SU-DHL-6 (cell line): ENCODE measurements around the gene PGPEP1.

ENCODE experiments used
- CTCF ChIP-seq: fragments of 200-600 bp; sonication (generic); IDR thresholded peaks from one replicate; pipeline ENCODE4 v1.5.1; 2017; ENCODE audit warnings: antibody characterized with exemption, mild to moderate bottlenecking, low read length, moderate library complexity; ENCODE audit not compliant: insufficient read depth, poor library complexity, severe bottlenecking
- EZH2phosphoT487 ChIP-seq: fragments of 200-600 bp; sonication (generic), shearing (Covaris generic); conservative IDR thresholded peaks from 2 replicates; pipeline ENCODE4 v1.6.1; 2018; ENCODE audit warnings: mild to moderate bottlenecking, antibody characterized with exemption, low read length, moderate library complexity, mixed read lengths

- TF ChIP-seq CTCF (no peak), EZH2phosphoT487 (no peak)
Observed at GRCh38 chr19:18321734-18322102, 18.7 kb upstream of the PGPEP1 start.
